BE2C (cell line): ENCODE results near the gene CAMK1D.

ENCODE experiments used
- DNase-seq: peaks from one replicate; pipeline ENCODE4 v3.0.0-alpha.2; 2020
- H3K27me3 ChIP-seq: fragments of 250-450 bp; sonication (Bioruptor Pico); 2 replicates; pipeline ENCODE4 v1.5.1; 2020; ENCODE audit warnings: mild to moderate bottlenecking
- H3K36me3 ChIP-seq: fragments of 250-450 bp; sonication (Bioruptor Pico); 2 replicates; pipeline ENCODE4 v1.5.1; 2020; ENCODE audit warnings: mild to moderate bottlenecking
- H3K4me1 ChIP-seq: fragments of 250-450 bp; sonication (Bioruptor Pico); 2 replicates; pipeline ENCODE4 v1.5.1; 2020
- H3K4me3 ChIP-seq: 2 replicates; pipeline ENCODE4 v1.5.1; 2011; ENCODE audit warnings: low read depth, low read length
- H3K9me3 ChIP-seq: fragments of 250-450 bp; sonication (Bioruptor Pico); 2 replicates; pipeline ENCODE4 v1.5.1; 2020
- TF ChIP-seq, protein P1 (sequence below): IDR thresholded peaks from 2 replicates; pipeline ENCODE4 v1.5.1; 2012; ENCODE audit warnings: mild to moderate bottlenecking, low read depth, low read length

The CAMK1D gene

DNA sequence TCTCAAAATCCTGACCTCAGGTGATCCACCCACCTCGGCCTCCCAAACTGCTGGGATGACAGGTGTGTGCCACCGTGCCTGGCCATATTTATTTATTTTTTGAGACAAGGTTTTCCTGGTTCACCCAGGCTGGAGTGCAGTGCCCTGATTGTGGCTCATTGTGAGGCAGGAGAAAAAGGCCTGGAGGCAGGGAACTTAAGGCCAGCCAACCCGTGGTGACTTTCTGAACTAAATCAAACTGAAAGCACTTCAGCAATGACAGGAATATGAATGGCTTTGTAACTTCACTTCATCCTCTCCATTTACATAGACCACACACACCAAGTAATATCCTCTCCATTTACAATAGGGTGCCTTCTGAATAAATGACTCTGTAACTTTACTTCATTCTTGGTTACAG, 527.8 kb downstream of the CAMK1D start:
- DNase-seq, result no peak
- Histone ChIP-seq H3K4me3 (no peak overlapping the region), H3K36me3 (no peaks in the 10 kb centered on the region), H3K4me1 (no peaks in the 10 kb centered on the region), H3K9me3 (no peaks in the 10 kb centered on the region), H3K27me3 (no peaks in the 10 kb centered on the region)
- TF ChIP-seq, protein P1, sequence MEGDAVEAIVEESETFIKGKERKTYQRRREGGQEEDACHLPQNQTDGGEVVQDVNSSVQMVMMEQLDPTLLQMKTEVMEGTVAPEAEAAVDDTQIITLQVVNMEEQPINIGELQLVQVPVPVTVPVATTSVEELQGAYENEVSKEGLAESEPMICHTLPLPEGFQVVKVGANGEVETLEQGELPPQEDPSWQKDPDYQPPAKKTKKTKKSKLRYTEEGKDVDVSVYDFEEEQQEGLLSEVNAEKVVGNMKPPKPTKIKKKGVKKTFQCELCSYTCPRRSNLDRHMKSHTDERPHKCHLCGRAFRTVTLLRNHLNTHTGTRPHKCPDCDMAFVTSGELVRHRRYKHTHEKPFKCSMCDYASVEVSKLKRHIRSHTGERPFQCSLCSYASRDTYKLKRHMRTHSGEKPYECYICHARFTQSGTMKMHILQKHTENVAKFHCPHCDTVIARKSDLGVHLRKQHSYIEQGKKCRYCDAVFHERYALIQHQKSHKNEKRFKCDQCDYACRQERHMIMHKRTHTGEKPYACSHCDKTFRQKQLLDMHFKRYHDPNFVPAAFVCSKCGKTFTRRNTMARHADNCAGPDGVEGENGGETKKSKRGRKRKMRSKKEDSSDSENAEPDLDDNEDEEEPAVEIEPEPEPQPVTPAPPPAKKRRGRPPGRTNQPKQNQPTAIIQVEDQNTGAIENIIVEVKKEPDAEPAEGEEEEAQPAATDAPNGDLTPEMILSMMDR, result no peak

- DNase-seq, result no peak
- Histone ChIP-seq H3K4me1 (no peaks in the 10 kb centered on the region), H3K27me3 (no peaks in the 10 kb centered on the region), H3K9me3 (no peaks in the 10 kb centered on the region), H3K36me3 (no peaks in the 10 kb centered on the region), H3K4me3 (no peak overlapping the region)
- TF ChIP-seq, protein P1, result no peak
Observed at GRCh38 chr10:12880423-12880822, 531.1 kb downstream of the CAMK1D start.

DNA sequence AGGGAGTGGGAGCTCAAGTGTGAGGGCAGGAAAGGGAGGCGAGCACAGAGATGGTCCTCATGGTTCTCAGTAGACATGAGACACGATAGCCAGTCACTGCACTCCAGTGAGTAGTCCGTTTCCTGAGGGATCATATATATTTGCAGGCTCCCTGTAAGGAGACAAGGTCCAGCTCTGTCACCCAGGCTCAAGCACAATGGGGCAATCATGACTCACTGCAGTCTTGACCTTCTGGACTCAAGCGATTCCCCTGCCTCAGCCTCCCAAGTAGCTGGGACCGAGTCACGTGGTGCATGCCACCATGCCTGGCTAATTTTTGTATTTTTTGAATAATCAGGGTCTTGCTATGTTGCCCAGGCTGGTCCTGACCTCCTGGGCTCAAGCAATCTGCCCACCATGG, 535.5 kb downstream of the CAMK1D start:
- H3K27me3 ChIP-seq, result no peaks in the 10 kb centered on the region
- TF ChIP-seq, protein P1, result no peak
- DNase-seq, result no peak
- H3K9me3 ChIP-seq, result no peaks in the 10 kb centered on the region
- no peaks in the 10 kb centered on the region for H3K36me3 ChIP-seq
- H3K4me3 ChIP-seq, result no peak overlapping the region
- H3K4me1 ChIP-seq, result no peaks in the 10 kb centered on the region
